ENCODE data around the gene MYO5A.

GRCh38 chr15:52289629-52290081 lies 239.0 kb downstream of the MYO5A start:
- no peak for TF ChIP-seq CTCF (IDR thresholded peaks at IDR 0.05 in 4 of 5, conservative IDR thresholded peaks at IDR 0.05 in 1 of 5)
- no peak for TF ChIP-seq POLR2A (IDR thresholded peaks at IDR 0.05)

Data from gastrocnemius medialis (tissue), 4 donors.